H1 (cell line): Measurements from ENCODE around the gene MAST2. TPM values are rescaled to one million over a fixed set of nuclear protein-coding genes. Genes with fewer than 3 reads are reported as not detected.

Source experiments
- CTCF ChIA-PET: fragments of 300-600 bp; sonication (Branson Sonifier 250); formaldehyde crosslinking; loops from one replicate; lab custom pipeline; 2021; ENCODE audit not compliant: partially characterized antibody; lab: Charles Lee
- POLR2A ChIA-PET: fragments of 300-600 bp; sonication (Branson Sonifier 250); formaldehyde crosslinking; loops from one replicate; lab custom pipeline; 2021; ENCODE audit warnings: inconsistent platforms; ENCODE audit not compliant: partially characterized antibody; lab: Charles Lee
- DNase-seq, 2 experiments: peaks; one replicate each; pipeline versions ENCODE4 v3.0.0 to v3.0.0-alpha.2; 2010 to 2022; ENCODE audit warnings: low spot score in 2 of 2, low read depth in 1 of 2, mixed read lengths in 1 of 2
- FAIRE-seq: peaks from 2 replicates; lab custom pipeline; 2011; peaks lifted over from hg19 to GRCh38; lab: Jason Lieb, UNC
- H2AFZ ChIP-seq: 2 replicates; pipeline ENCODE4 v1.8.1; 2012; ENCODE audit warnings: low read length, inconsistent platforms
- H2AK5ac ChIP-seq: 2 replicates; pipeline ENCODE4 v1.6.1; 2013; ENCODE audit warnings: low read depth, low read length
- H2BK120ac ChIP-seq: replicated peaks from 2 replicates; pipeline ENCODE3; 2013; ENCODE audit warnings: low read depth, low read length, inconsistent platforms
- H2BK12ac ChIP-seq: 2 replicates; pipeline ENCODE4 v1.6.1; 2013; ENCODE audit warnings: low read depth, low read length
- H2BK15ac ChIP-seq: 2 replicates; pipeline ENCODE4 v1.6.1; 2013; ENCODE audit warnings: low read length
- H2BK20ac ChIP-seq: 2 replicates; pipeline ENCODE4 v1.6.1; 2013; ENCODE audit warnings: low read length
- H2BK5ac ChIP-seq: 2 replicates; pipeline ENCODE4 v1.6.1; 2013; ENCODE audit warnings: low read depth, low read length
- H3K14ac ChIP-seq: 2 replicates; pipeline ENCODE4 v1.6.1; 2013; ENCODE audit warnings: inconsistent platforms; ENCODE audit not compliant: insufficient read length
- H3K18ac ChIP-seq: 2 replicates; pipeline ENCODE4 v1.6.1; 2013; ENCODE audit warnings: low read length; ENCODE audit errors: extremely low read depth
- H3K23ac ChIP-seq: 2 replicates; pipeline ENCODE4 v1.6.1; 2013; ENCODE audit warnings: inconsistent platforms; ENCODE audit not compliant: insufficient read length
- H3K23me2 ChIP-seq: 2 replicates; pipeline ENCODE4 v1.6.1; 2013; ENCODE audit warnings: low read depth, low read length
- H3K27ac ChIP-seq: 2 replicates; pipeline ENCODE4 v1.6.1; 2011; ENCODE audit warnings: low read depth, low read length, inconsistent platforms
- H3K27me3 ChIP-seq, 4 experiments: replicated peaks in 1 of 4; 1 replicate in 1 of 4; 2 replicates in 3 of 4; pipeline versions ENCODE4 v1.6.1 to v1.8.1; 2011 to 2013; ENCODE audit warnings: low read length in 3 of 4, mild to moderate bottlenecking in 3 of 4, inconsistent platforms in 2 of 4, mixed read lengths in 2 of 4, moderate library complexity in 1 of 4; ENCODE audit not compliant: control insufficient read depth in 3 of 4, insufficient read depth in 3 of 4; ENCODE audit errors: extremely low read depth in 1 of 4
- H3K36me3 ChIP-seq, 4 experiments: 2 replicates each; pipeline versions ENCODE4 v1.6.1 to v1.8.1; 2011 to 2013; ENCODE audit warnings: mild to moderate bottlenecking in 4 of 4, low read length in 3 of 4, moderate library complexity in 2 of 4, control low read depth in 1 of 4, inconsistent platforms in 1 of 4; ENCODE audit not compliant: insufficient read depth in 4 of 4, control insufficient read depth in 2 of 4
- H3K4ac ChIP-seq: replicated peaks from 2 replicates; pipeline ENCODE3; 2013; ENCODE audit warnings: low read length, low read depth, mixed read lengths, inconsistent platforms; ENCODE audit not compliant: insufficient read length
- H3K4me1 ChIP-seq, 4 experiments: replicated peaks in 1 of 4; 1 replicate in 1 of 4; 2 replicates in 3 of 4; pipeline versions ENCODE4 v1.6.1 to v1.8.1; 2011 to 2013; ENCODE audit warnings: low read length in 3 of 4, inconsistent platforms in 2 of 4, mixed read lengths in 1 of 4; ENCODE audit not compliant: insufficient read depth in 4 of 4, control insufficient read depth in 3 of 4
- H3K4me2 ChIP-seq, 2 experiments: 2 replicates each; pipeline versions ENCODE4 v1.6.1 to v1.8.1; 2011 to 2013; ENCODE audit warnings: low read depth in 2 of 2, low read length in 2 of 2, control low read depth in 1 of 2, inconsistent platforms in 1 of 2, mild to moderate bottlenecking in 1 of 2; ENCODE audit not compliant: insufficient read depth in 1 of 2
- H3K4me3 ChIP-seq, 4 experiments: fragments of 200-600, 300-600 bp in 1 of 4; sonication (generic), shearing (Covaris generic), sonication (Bioruptor Twin) in 1 of 4; 2 replicates each; pipeline versions ENCODE4 v1.5.1 to v1.8.1; 2011 to 2016; ENCODE audit warnings: low read length in 4 of 4, low read depth in 3 of 4, control low read depth in 2 of 4, inconsistent platforms in 2 of 4, mild to moderate bottlenecking in 2 of 4, mixed read lengths in 1 of 4, moderate library complexity in 1 of 4; ENCODE audit not compliant: insufficient read depth in 2 of 4; ENCODE audit errors: extremely low read depth in 1 of 4
- H3K56ac ChIP-seq: replicated peaks from 2 replicates; pipeline ENCODE3; 2013; ENCODE audit warnings: low read depth, mild to moderate bottlenecking, mixed read lengths, low read length, inconsistent platforms; ENCODE audit not compliant: insufficient read length
- H3K79me1 ChIP-seq: 2 replicates; pipeline ENCODE4 v1.6.1; 2013; ENCODE audit warnings: low read depth, low read length, control low read depth
- H3K79me2 ChIP-seq, 2 experiments: 2 replicates each; pipeline versions ENCODE4 v1.6.1 to v1.8.1; 2012 to 2013; ENCODE audit warnings: low read length in 2 of 2, mild to moderate bottlenecking in 2 of 2, inconsistent platforms in 1 of 2; ENCODE audit not compliant: insufficient read depth in 2 of 2, control insufficient read depth in 1 of 2
- H3K9ac ChIP-seq, 4 experiments: replicated peaks in 1 of 4; 1 replicate in 1 of 4; 2 replicates in 3 of 4; pipeline versions ENCODE4 v1.6.1 to v1.8.1; 2011 to 2013; ENCODE audit warnings: low read depth in 3 of 4, low read length in 3 of 4, control low read depth in 2 of 4, mild to moderate bottlenecking in 2 of 4, moderate library complexity in 2 of 4, inconsistent platforms in 1 of 4; ENCODE audit errors: extremely low read depth in 1 of 4
- H3K9me3 ChIP-seq, 2 experiments: 2 replicates each; pipeline versions ENCODE4 v1.6.1 to v1.8.1; 2012 to 2013; ENCODE audit warnings: mild to moderate bottlenecking in 2 of 2, moderate library complexity in 2 of 2, control low read depth in 1 of 2, inconsistent platforms in 1 of 2, low read depth in 1 of 2, low read length in 1 of 2, mixed read lengths in 1 of 2; ENCODE audit not compliant: insufficient read depth in 2 of 2
- H4K20me1 ChIP-seq, 2 experiments: replicated peaks in 1 of 2; 2 replicates each; pipeline versions ENCODE3 to v1.8.1; 2011 to 2013; ENCODE audit warnings: inconsistent platforms in 2 of 2, low read length in 2 of 2, mild to moderate bottlenecking in 1 of 2; ENCODE audit not compliant: insufficient read depth in 2 of 2, control insufficient read depth in 1 of 2
- H4K5ac ChIP-seq: 2 replicates; pipeline ENCODE4 v1.6.1; 2013; ENCODE audit warnings: low read length, low read depth, mixed read lengths, inconsistent platforms; ENCODE audit not compliant: insufficient read length
- H4K8ac ChIP-seq: 2 replicates; pipeline ENCODE4 v1.8.0; 2013; ENCODE audit warnings: mild to moderate bottlenecking, moderate library complexity, low read length, inconsistent platforms; ENCODE audit not compliant: insufficient read depth; ENCODE audit errors: extremely low read depth
- H4K91ac ChIP-seq: replicated peaks from 2 replicates; pipeline ENCODE3; 2013; ENCODE audit warnings: low read length, mixed read lengths, inconsistent platforms; ENCODE audit not compliant: insufficient read length
- CREB1 ChIP-seq: IDR thresholded peaks from 2 replicates; pipeline ENCODE4 v1.6.1; 2012; ENCODE audit warnings: inconsistent platforms
- EGR1 ChIP-seq: IDR thresholded peaks from 2 replicates; pipeline ENCODE4 v1.6.1; 2011; ENCODE audit warnings: low read depth, low read length, borderline replicate concordance
- EP300 ChIP-seq, 2 experiments: IDR thresholded peaks; 1 replicate in 1 of 2; 2 replicates in 1 of 2; pipeline ENCODE4 v1.6.1; 2011 to 2012; ENCODE audit warnings: low read depth in 2 of 2, low read length in 2 of 2, mild to moderate bottlenecking in 2 of 2, borderline replicate concordance in 1 of 2, inconsistent platforms in 1 of 2, moderate library complexity in 1 of 2
- HDAC6 ChIP-seq: IDR thresholded peaks from one replicate; pipeline ENCODE4 v1.7.1; 2012; ENCODE audit warnings: low read depth, mild to moderate bottlenecking, inconsistent platforms, low read length, moderate library complexity
- RAD21 ChIP-seq, 2 experiments: IDR thresholded peaks in 1 of 2; conservative IDR thresholded peaks in 1 of 2; 2 replicates each; pipeline ENCODE4 v1.6.1; 2011; ENCODE audit warnings: low read depth in 2 of 2, low read length in 2 of 2, improper control_type of control experiment in 1 of 2, inconsistent platforms in 1 of 2, mild to moderate bottlenecking in 1 of 2, moderate library complexity in 1 of 2
- RFX5 ChIP-seq: IDR thresholded peaks from 2 replicates; pipeline ENCODE4 v1.6.1; 2011; ENCODE audit warnings: low read depth, low read length, improper control_type of control experiment, borderline replicate concordance
- RXRA ChIP-seq: IDR thresholded peaks from 2 replicates; pipeline ENCODE4 v1.6.1; 2011; ENCODE audit warnings: low read depth, mild to moderate bottlenecking, low read length, moderate library complexity; ENCODE audit not compliant: insufficient read depth
- SIN3A ChIP-seq, 2 experiments: IDR thresholded peaks in 1 of 2; conservative IDR thresholded peaks in 1 of 2; 2 replicates each; pipeline ENCODE4 v1.6.1; 2011 to 2012; ENCODE audit warnings: low read length in 2 of 2, improper control_type of control experiment in 1 of 2, low read depth in 1 of 2, mild to moderate bottlenecking in 1 of 2
- SP4 ChIP-seq: IDR thresholded peaks from 2 replicates; pipeline ENCODE4 v1.6.1; 2012; ENCODE audit warnings: low read length, inconsistent platforms
- WGBS, 2 experiments: shearing (Covaris generic) in 1 of 2; methylation state at CpG; one replicate each; pipeline versions ENCODE4 v1.1.6 to v1.1.7; 2013 to 2015; ENCODE audit warnings: low lambda C conversion rate in 2 of 2, mixed read lengths in 2 of 2, inconsistent platforms in 1 of 2, low coverage in 1 of 2, missing lambda C conversion rate in 1 of 2; ENCODE audit not compliant: insufficient replicate concordance in 2 of 2, insufficient coverage in 1 of 2, insufficient read length in 1 of 2; ENCODE audit errors: extremely low coverage in 1 of 2, missing lambda C conversion rate in 1 of 2; 5-methylcytosine and 5-hydroxymethylcytosine counted together
- polyA plus RNA-seq, 7 experiments: library from polyadenylated mRNA; depleted of rRNA in 3 of 7; stranded (reverse) in 5 of 7; unstranded in 2 of 7; fragments of >200 nt in 5 of 7; fragments of 200-250 nt in 2 of 7; gene quantifications; 1 replicate in 5 of 7; 2 replicates in 1 of 7; 4 replicates in 1 of 7; pipeline versions ENCODE4 v1.2.1 to v1.2.3, GENCODE V29; 2011 to 2013; ENCODE audit warnings: missing spikeins in 2 of 7, mixed read lengths in 2 of 7
- total RNA-seq: library from RNA; stranded (reverse); fragmentation: NEBNext Ultra II Directional; extraction: Animal tissue kit (Norgen Biotek cat#: 25700); gene quantifications from 2 replicates; pipeline ENCODE4 v1.2.1, GENCODE V29; 2021

Gene MAST2
- total and polyA plus RNA-seq, 2 of the 8 experiments (the other 6 are each of a cell fraction or from before 2014, with no cell fraction given) = 20.5 to 35.4 TPM

DNA sequence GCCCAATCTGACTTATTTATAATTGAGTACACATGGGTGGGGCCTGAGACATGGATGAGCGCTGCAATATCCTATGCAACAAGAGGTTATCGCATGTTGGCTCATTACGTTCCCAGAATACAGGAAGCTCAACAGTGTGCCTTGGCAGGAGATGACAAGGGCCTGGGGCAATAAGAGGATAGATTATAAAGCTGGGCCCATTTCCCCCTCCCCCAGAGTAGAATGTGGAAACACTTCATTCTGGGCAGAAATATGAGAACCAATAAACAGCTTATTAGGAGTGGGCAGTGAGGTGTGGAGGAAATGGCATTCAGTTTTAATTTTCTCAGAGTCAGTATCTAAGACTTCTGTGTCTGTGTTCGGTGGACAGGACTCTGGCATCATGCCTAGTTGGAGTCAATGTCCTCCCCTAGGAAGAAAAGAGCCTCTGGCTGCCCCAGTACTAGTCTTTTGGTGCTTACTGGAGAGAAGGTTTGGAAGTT lies 236.2 kb downstream of the MAST2 start:
- ChIA-PET CTCF (interaction anchor here (0.6 to 8.1 kb wide), 8 partner anchors 11 to 192 kb away, joined by 3 to 128 read pairs (median 4); no protein-coding TSS in a partner anchor), POLR2A (interaction anchor here (0.9 to 1.0 kb wide), 2 partner anchors 45 to 92 kb away, joined by 3 to 6 read pairs; partner anchors contain the start of gene PIK3R3)
- H2AFZ ChIP-seq = no peak overlapping the region
- WGBS, 2 experiments = 97% methylated on average over 4 of the region's 4 CpGs; no CpG with 5 or more reads in 1 of the 2 experiments
- H4K20me1 ChIP-seq = peaks cover 0 to 4% of the 10 kb centered on the region in 2 experiments
- no peak overlapping the region for H2BK20ac ChIP-seq
- no peaks in the 10 kb centered on the region; a peak in 1 of 7 replicates for H3K27me3 ChIP-seq
- no peak for DNase-seq
- H3K4me1 ChIP-seq = peaks cover 4 to 11% (median 8%) of the 10 kb centered on the region in 4 experiments; a peak in 4 of 7 replicates
- no peaks in the 10 kb centered on the region for H3K9me3 ChIP-seq
- no peak overlapping the region for H3K14ac ChIP-seq
- no peak overlapping the region for H3K23ac ChIP-seq
- no peak overlapping the region for H2BK120ac ChIP-seq
- no peak overlapping the region for H3K18ac ChIP-seq
- no peaks in the 10 kb centered on the region for H3K79me1 ChIP-seq
- H3K79me2 ChIP-seq = no peaks in the 10 kb centered on the region
- no peak overlapping the region for H2BK15ac ChIP-seq
- no peaks in the 10 kb centered on the region for H3K23me2 ChIP-seq
- H3K9ac ChIP-seq = no peak overlapping the region
- H3K27ac ChIP-seq = no peak overlapping the region
- H2AK5ac ChIP-seq = no peak overlapping the region
- no peak overlapping the region for H4K5ac ChIP-seq
- H3K4ac ChIP-seq = no peak overlapping the region
- no peak overlapping the region for H2BK5ac ChIP-seq
- peaks cover 0 to 15% (median 0%) of the 10 kb centered on the region in 4 experiments; a peak in 4 of 8 replicates for H3K36me3 ChIP-seq
- no peak overlapping the region for H4K8ac ChIP-seq
- no peak for FAIRE-seq
- H3K4me3 ChIP-seq = no peak overlapping the region
- no peak overlapping the region for H2BK12ac ChIP-seq
- H3K56ac ChIP-seq = no peak overlapping the region
- H4K91ac ChIP-seq = no peak overlapping the region
- H3K4me2 ChIP-seq = no peak overlapping the region
- TF ChIP-seq RAD21 (IDR thresholded peaks at IDR 0.05 in 1 of 2, conservative IDR thresholded peaks at IDR 0.05 in 1 of 2; ENCODE audit: low read depth in 2 of 2, low read length in 2 of 2) = no peak
- no peak for TF ChIP-seq EP300 (IDR thresholded peaks at IDR 0.05; ENCODE audit: borderline replicate concordance in 1 of 2, low read depth in 2 of 2, low read length in 2 of 2)
- no peak for TF ChIP-seq RFX5
- TF ChIP-seq CREB1 = no peak
- TF ChIP-seq SP4 = no peak
- no peak for TF ChIP-seq SIN3A (conservative IDR thresholded peaks at IDR 0.05 in 1 of 2, IDR thresholded peaks at IDR 0.05 in 1 of 2; ENCODE audit: low read depth in 1 of 2, low read length in 2 of 2)
- TF ChIP-seq HDAC6 = no peak
- no peak for TF ChIP-seq EGR1
- TF ChIP-seq RXRA = no peak
